HepG2 (cell line): ENCODE results near the gene TFF2. TPM values are rescaled to one million over a fixed set of nuclear protein-coding genes. Genes with fewer than 3 reads are reported as not detected.

Source experiments
- ETS1 ChIP-seq: sonication (generic); formaldehyde crosslinking; IDR thresholded peaks from 2 replicates; pipeline ENCODE4 v1.4.0; 2020; ENCODE audit warnings: missing genetic modification reagents
- HNF1A ChIP-seq, 2 experiments: sonication (generic) in 1 of 2; formaldehyde crosslinking in 1 of 2; IDR thresholded peaks; 2 replicates each; pipeline versions ENCODE4 v1.4.0 to v1.6.1; 2016 to 2020; ENCODE audit warnings: borderline replicate concordance in 1 of 2, low read depth in 1 of 2, mild to moderate bottlenecking in 1 of 2, missing genetic modification reagents in 1 of 2
- MLLT10 ChIP-seq: sonication (generic); formaldehyde crosslinking; IDR thresholded peaks from 2 replicates; pipeline ENCODE4 v1.4.0; 2020; ENCODE audit warnings: missing genetic modification reagents
- NCOR1 ChIP-seq: fragments of 200-600 bp; sonication (generic); IDR thresholded peaks from 2 replicates; pipeline ENCODE4 v1.7.0; 2017; ENCODE audit warnings: antibody characterized with exemption, low read length, borderline replicate concordance
- NFE2L2 ChIP-seq: fragments of 150-350 bp; IDR thresholded peaks from 2 replicates; pipeline ENCODE4 v1.6.1; 2014; ENCODE audit warnings: low read length
- PRDM4 ChIP-seq: sonication (generic); formaldehyde crosslinking; IDR thresholded peaks from 2 replicates; pipeline ENCODE4 v1.9.0; 2021; ENCODE audit warnings: missing genetic modification reagents, borderline replicate concordance
- RCOR2 ChIP-seq: IDR thresholded peaks from 2 replicates; pipeline ENCODE4 v1.6.1; 2016; ENCODE audit warnings: missing biosample characterization, missing genetic modification reagents
- SAFB2 ChIP-seq: sonication (generic); formaldehyde crosslinking; IDR thresholded peaks from 2 replicates; pipeline ENCODE4 v1.5.1; 2020; ENCODE audit warnings: missing genetic modification reagents, low read depth, mild to moderate bottlenecking, borderline replicate concordance
- TEAD2 ChIP-seq: sonication (generic); formaldehyde crosslinking; IDR thresholded peaks from 2 replicates; pipeline ENCODE4 v1.9.0; 2021; ENCODE audit warnings: missing genetic modification reagents
- THAP7 ChIP-seq: sonication (generic); formaldehyde crosslinking; IDR thresholded peaks from 2 replicates; pipeline ENCODE4 v1.8.1; 2023; ENCODE audit warnings: mild to moderate bottlenecking, missing genetic modification reagents
- YEATS2 ChIP-seq: sonication (generic); formaldehyde crosslinking; IDR thresholded peaks from 2 replicates; pipeline ENCODE4 v1.4.0; 2020; ENCODE audit warnings: missing genetic modification reagents, borderline replicate concordance
- ZBTB7B ChIP-seq: sonication (generic); formaldehyde crosslinking; IDR thresholded peaks from 2 replicates; pipeline ENCODE4 v1.4.0; 2020; ENCODE audit warnings: missing genetic modification reagents
- ZFP37 ChIP-seq: sonication (generic); formaldehyde crosslinking; IDR thresholded peaks from 2 replicates; pipeline ENCODE4 v1.4.0; 2020; ENCODE audit warnings: missing genetic modification reagents, borderline replicate concordance
- ZNF101 ChIP-seq: sonication (generic); formaldehyde crosslinking; IDR thresholded peaks from 2 replicates; pipeline ENCODE4 v1.4.0; 2020; ENCODE audit warnings: mild to moderate bottlenecking, low read depth, missing genetic modification reagents, borderline replicate concordance
- ZNF234 ChIP-seq: sonication (generic); formaldehyde crosslinking; conservative IDR thresholded peaks from 2 replicates; pipeline ENCODE4 v1.5.1; 2020; ENCODE audit warnings: mild to moderate bottlenecking, missing genetic modification reagents
- ZNF768 ChIP-seq: sonication (generic); formaldehyde crosslinking; IDR thresholded peaks from 2 replicates; pipeline ENCODE4 v1.4.0; 2020; ENCODE audit warnings: missing genetic modification reagents
- polyA plus RNA-seq, 8 experiments: library from polyadenylated mRNA; depleted of rRNA in 3 of 8; stranded (reverse) in 7 of 8; unstranded in 1 of 8; fragments of >200 nt; fragmentation: Illumina TruSeq in 4 of 8; extraction: Trizol in 4 of 8; gene quantifications; 2 replicates each; pipeline versions ENCODE4 v1.2.1 to v1.2.3, GENCODE V29; 2011 to 2016; ENCODE audit warnings: low read depth in 4 of 8, missing spikeins in 1 of 8, mixed read lengths in 1 of 8; ENCODE audit not compliant: insufficient read depth in 1 of 8
- total RNA-seq, 5 experiments: library from RNA; depleted of rRNA; stranded (reverse); fragments of >200 nt; fragmentation: Illumina TruSeq; extraction: Trizol; gene quantifications; 2 replicates each; pipeline ENCODE4 v1.2.3, GENCODE V29; 2016; ENCODE audit warnings: low read depth in 1 of 5

Gene TFF2
- total and polyA plus RNA-seq, 2 of the 13 experiments (the other 11 are each of a cell fraction or from before 2014, with no cell fraction given), result 1.5 TPM; not detected in 1

GRCh38 chr21:42388740-42389448, 38.1 kb upstream of the TFF2 start (continued):
- no peak for TF ChIP-seq PRDM4 (CRISPR knock-in tag)
- TF ChIP-seq ZFP37 (CRISPR knock-in tag), result no peak
- no peak for TF ChIP-seq HNF1A (IDR thresholded peaks at IDR 0.05; ENCODE audit: low read depth)
- TF ChIP-seq HNF1A (CRISPR knock-in tag; IDR thresholded peaks at IDR 0.05; ENCODE audit: borderline replicate concordance), result peak; percentile 35; the same call in 1 of the 2 replicates
- no peak for TF ChIP-seq MLLT10 (CRISPR knock-in tag)
- TF ChIP-seq NCOR1, result no peak
- no peak for TF ChIP-seq ZNF101
- no peak for TF ChIP-seq ZNF768 (CRISPR knock-in tag)
- TF ChIP-seq SAFB2, result no peak
- TF ChIP-seq THAP7 (CRISPR knock-in tag), result no peak
- no peak for TF ChIP-seq ZBTB7B (CRISPR knock-in tag)
- TF ChIP-seq RCOR2 (CRISPR knock-in tag), result no peak
- no peak for TF ChIP-seq TEAD2
- no peak for TF ChIP-seq NFE2L2
- 0 out of 2 replicates have a peak, but pooled peaks have one; percentile 39 for TF ChIP-seq ZNF234 (CRISPR knock-in tag)
- no peak for TF ChIP-seq ETS1 (CRISPR knock-in tag)
- TF ChIP-seq YEATS2 (CRISPR knock-in tag), result no peak
